HepG2 (cell line): Measurements from ENCODE around the gene SSC5D. TPM values are rescaled to one million over a fixed set of nuclear protein-coding genes. Genes with fewer than 3 reads are reported as not detected.
A peak's percentile ranks its signal among the peaks of the same experiment; 100 is the strongest.

Experiments used
- ATF1 ChIP-seq: IDR thresholded peaks from 2 replicates; pipeline ENCODE4 v1.6.1; 2016; ENCODE audit warnings: mild to moderate bottlenecking, control low read depth
- EEA1 ChIP-seq: sonication (generic); formaldehyde crosslinking; IDR thresholded peaks from 2 replicates; pipeline ENCODE4 v1.5.1; 2020; ENCODE audit warnings: mild to moderate bottlenecking, missing genetic modification reagents, borderline replicate concordance
- EZH2 ChIP-seq: conservative IDR thresholded peaks from 2 replicates; pipeline ENCODE4 v1.6.1; 2012; ENCODE audit warnings: mild to moderate bottlenecking, low read depth, low read length, moderate library complexity
- FOXC1 ChIP-seq: sonication (generic); formaldehyde crosslinking; IDR thresholded peaks from 2 replicates; pipeline ENCODE4 v1.8.0; 2022; ENCODE audit warnings: mild to moderate bottlenecking, missing genetic modification reagents, borderline replicate concordance
- HDAC6 ChIP-seq: fragments of 200-600 bp; sonication (generic); IDR thresholded peaks from 2 replicates; pipeline ENCODE4 v1.7.0; 2017; ENCODE audit warnings: mild to moderate bottlenecking, antibody characterized with exemption, low read length, low read depth
- IKZF4 ChIP-seq: sonication (generic); formaldehyde crosslinking; IDR thresholded peaks from 2 replicates; pipeline ENCODE4 v1.5.1; 2020; ENCODE audit warnings: borderline replicate concordance, mild to moderate bottlenecking, low read depth, missing genetic modification reagents; ENCODE audit errors: not compliant biosample characterization
- JUN ChIP-seq: sonication (generic); formaldehyde crosslinking; IDR thresholded peaks from 2 replicates; pipeline ENCODE4 v1.4.0; 2020; ENCODE audit warnings: mild to moderate bottlenecking, missing genetic modification reagents
- SIN3A ChIP-seq: IDR thresholded peaks from 2 replicates; pipeline ENCODE4 v1.6.1; 2011; ENCODE audit warnings: low read depth, mild to moderate bottlenecking, control low read depth, low read length, borderline replicate concordance
- SMAD9 ChIP-seq: sonication (generic); formaldehyde crosslinking; IDR thresholded peaks from 2 replicates; pipeline ENCODE4 v1.5.1; 2020; ENCODE audit warnings: mild to moderate bottlenecking, missing genetic modification reagents
- SRSF4 ChIP-seq: fragments of 200-400 bp; formaldehyde crosslinking; IDR thresholded peaks from one replicate; pipeline ENCODE4 v1.6.1; 2018; ENCODE audit warnings: mild to moderate bottlenecking, low read depth, low read length, moderate library complexity; ENCODE audit not compliant: poor library complexity, severe bottlenecking
- ZNF234 ChIP-seq: sonication (generic); formaldehyde crosslinking; conservative IDR thresholded peaks from 2 replicates; pipeline ENCODE4 v1.5.1; 2020; ENCODE audit warnings: mild to moderate bottlenecking, missing genetic modification reagents
- ZNF326 ChIP-seq: sonication (generic); formaldehyde crosslinking; IDR thresholded peaks from 2 replicates; pipeline ENCODE4 v1.4.0; 2020; ENCODE audit warnings: missing genetic modification reagents, borderline replicate concordance
- ZNF496 ChIP-seq: sonication (generic); formaldehyde crosslinking; IDR thresholded peaks from 2 replicates; pipeline ENCODE4 v1.8.1; 2023; ENCODE audit warnings: mild to moderate bottlenecking, moderate library complexity, missing genetic modification reagents; ENCODE audit not compliant: insufficient replicate concordance
- ZNF546 ChIP-seq: sonication (generic); formaldehyde crosslinking; conservative IDR thresholded peaks from 2 replicates; pipeline ENCODE4 v1.8.1; 2023; ENCODE audit warnings: mild to moderate bottlenecking, missing genetic modification reagents
- ZNF703 ChIP-seq: sonication (generic); formaldehyde crosslinking; IDR thresholded peaks from 2 replicates; pipeline ENCODE4 v1.5.1; 2020; ENCODE audit warnings: missing genetic modification reagents, mild to moderate bottlenecking, moderate library complexity, borderline replicate concordance
- ZNF781 ChIP-seq: sonication (generic); formaldehyde crosslinking; IDR thresholded peaks from 2 replicates; pipeline ENCODE4 v1.5.1; 2020; ENCODE audit warnings: borderline replicate concordance, mild to moderate bottlenecking, missing genetic modification reagents; ENCODE audit errors: not compliant biosample characterization
- ZZZ3 ChIP-seq: sonication (generic); formaldehyde crosslinking; IDR thresholded peaks from 2 replicates; pipeline ENCODE4 v1.4.0; 2020; ENCODE audit warnings: missing genetic modification reagents, mild to moderate bottlenecking, borderline replicate concordance
- polyA plus RNA-seq, 8 experiments: library from polyadenylated mRNA; depleted of rRNA in 3 of 8; stranded (reverse) in 7 of 8; unstranded in 1 of 8; fragments of >200 nt; fragmentation: Illumina TruSeq in 4 of 8; extraction: Trizol in 4 of 8; gene quantifications; 2 replicates each; pipeline versions ENCODE4 v1.2.1 to v1.2.3, GENCODE V29; 2011 to 2016; ENCODE audit warnings: low read depth in 4 of 8, missing spikeins in 1 of 8, mixed read lengths in 1 of 8; ENCODE audit not compliant: insufficient read depth in 1 of 8
- total RNA-seq, 5 experiments: library from RNA; depleted of rRNA; stranded (reverse); fragments of >200 nt; fragmentation: Illumina TruSeq; extraction: Trizol; gene quantifications; 2 replicates each; pipeline ENCODE4 v1.2.3, GENCODE V29; 2016; ENCODE audit warnings: low read depth in 1 of 5
- TF ChIP-seq, protein P1 (sequence below): sonication (generic); formaldehyde crosslinking; IDR thresholded peaks from 2 replicates; pipeline ENCODE4 v1.8.1; 2023; ENCODE audit warnings: mild to moderate bottlenecking, missing genetic modification reagents
- TF ChIP-seq, protein P2 (sequence below): sonication (generic); formaldehyde crosslinking; IDR thresholded peaks from 2 replicates; pipeline ENCODE4 v1.5.1; 2020; ENCODE audit warnings: missing genetic modification reagents, mild to moderate bottlenecking, borderline replicate concordance
- TF ChIP-seq, protein P3 (sequence below): sonication (generic); formaldehyde crosslinking; IDR thresholded peaks from 2 replicates; pipeline ENCODE4 v1.5.0; 2020; ENCODE audit warnings: missing genetic modification reagents
- TF ChIP-seq, protein P4 (sequence below): sonication (generic); formaldehyde crosslinking; IDR thresholded peaks from 2 replicates; pipeline ENCODE4 v1.8.0; 2022; ENCODE audit warnings: low read depth, missing genetic modification reagents
- TF ChIP-seq, protein P5 (sequence below): sonication (generic); formaldehyde crosslinking; IDR thresholded peaks from 2 replicates; pipeline ENCODE4 v1.8.1; 2022; ENCODE audit warnings: mild to moderate bottlenecking, missing genetic modification reagents

SSC5D gene
- total and polyA plus RNA-seq, 2 of the 13 experiments (the other 11 are each of a cell fraction or from before 2014, with no cell fraction given) = not detected

DNA sequence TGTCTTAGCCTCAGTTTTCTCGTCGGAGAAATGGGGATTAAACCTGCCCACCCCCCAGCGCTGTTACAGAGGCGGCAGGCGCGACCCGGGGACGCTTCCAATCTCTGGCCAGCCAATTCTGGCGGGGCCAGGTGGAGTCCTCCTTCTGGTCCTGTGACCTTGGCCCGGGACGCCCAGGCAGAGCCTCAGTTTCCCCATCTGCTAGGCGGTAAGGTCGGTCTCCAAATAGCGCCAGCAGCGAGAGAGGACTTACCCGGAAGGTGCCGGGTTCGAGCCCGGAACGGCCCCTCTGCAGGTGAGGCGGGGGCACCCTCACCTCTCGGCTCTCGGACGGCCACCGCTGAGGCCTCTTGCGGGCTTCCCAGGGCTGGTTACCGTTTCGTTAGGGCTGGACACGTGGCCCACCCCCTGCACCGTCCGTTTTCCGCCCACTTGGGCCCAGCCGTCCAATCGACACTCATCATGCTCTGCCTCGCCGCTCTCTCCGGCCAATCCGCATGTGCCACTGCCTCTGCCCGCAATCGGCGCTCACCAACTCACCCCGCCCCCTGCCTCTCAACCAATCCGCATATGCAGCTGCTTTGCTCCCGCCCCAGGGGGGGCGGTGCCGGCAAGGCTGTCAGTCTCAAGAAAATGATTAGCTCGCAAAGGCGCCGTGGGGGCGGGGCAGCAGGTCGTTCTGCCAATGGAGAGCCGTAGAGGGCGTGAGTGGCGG is 26.8 kb upstream of the SSC5D start, which contains the start of gene ISOC2 (continued):
- TF ChIP-seq, protein P1, sequence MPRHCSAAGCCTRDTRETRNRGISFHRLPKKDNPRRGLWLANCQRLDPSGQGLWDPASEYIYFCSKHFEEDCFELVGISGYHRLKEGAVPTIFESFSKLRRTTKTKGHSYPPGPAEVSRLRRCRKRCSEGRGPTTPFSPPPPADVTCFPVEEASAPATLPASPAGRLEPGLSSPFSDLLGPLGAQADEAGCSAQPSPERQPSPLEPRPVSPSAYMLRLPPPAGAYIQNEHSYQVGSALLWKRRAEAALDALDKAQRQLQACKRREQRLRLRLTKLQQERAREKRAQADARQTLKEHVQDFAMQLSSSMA (CRISPR knock-in tag) = no peak; the same call in 1 of the 2 replicates
- no peak for TF ChIP-seq ZZZ3 (CRISPR knock-in tag)
- TF ChIP-seq EZH2 = no peak
- TF ChIP-seq ATF1 = peak; percentile 84
- peak; percentile 57; the same call in 1 of the 2 replicates for TF ChIP-seq ZNF234 (CRISPR knock-in tag)
- TF ChIP-seq JUN (CRISPR knock-in tag) = peak; percentile 15; the same call in 1 of the 2 replicates
- TF ChIP-seq, protein P2, sequence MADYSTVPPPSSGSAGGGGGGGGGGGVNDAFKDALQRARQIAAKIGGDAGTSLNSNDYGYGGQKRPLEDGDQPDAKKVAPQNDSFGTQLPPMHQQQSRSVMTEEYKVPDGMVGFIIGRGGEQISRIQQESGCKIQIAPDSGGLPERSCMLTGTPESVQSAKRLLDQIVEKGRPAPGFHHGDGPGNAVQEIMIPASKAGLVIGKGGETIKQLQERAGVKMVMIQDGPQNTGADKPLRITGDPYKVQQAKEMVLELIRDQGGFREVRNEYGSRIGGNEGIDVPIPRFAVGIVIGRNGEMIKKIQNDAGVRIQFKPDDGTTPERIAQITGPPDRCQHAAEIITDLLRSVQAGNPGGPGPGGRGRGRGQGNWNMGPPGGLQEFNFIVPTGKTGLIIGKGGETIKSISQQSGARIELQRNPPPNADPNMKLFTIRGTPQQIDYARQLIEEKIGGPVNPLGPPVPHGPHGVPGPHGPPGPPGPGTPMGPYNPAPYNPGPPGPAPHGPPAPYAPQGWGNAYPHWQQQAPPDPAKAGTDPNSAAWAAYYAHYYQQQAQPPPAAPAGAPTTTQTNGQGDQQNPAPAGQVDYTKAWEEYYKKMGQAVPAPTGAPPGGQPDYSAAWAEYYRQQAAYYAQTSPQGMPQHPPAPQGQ = no peak
- TF ChIP-seq, protein P3, sequence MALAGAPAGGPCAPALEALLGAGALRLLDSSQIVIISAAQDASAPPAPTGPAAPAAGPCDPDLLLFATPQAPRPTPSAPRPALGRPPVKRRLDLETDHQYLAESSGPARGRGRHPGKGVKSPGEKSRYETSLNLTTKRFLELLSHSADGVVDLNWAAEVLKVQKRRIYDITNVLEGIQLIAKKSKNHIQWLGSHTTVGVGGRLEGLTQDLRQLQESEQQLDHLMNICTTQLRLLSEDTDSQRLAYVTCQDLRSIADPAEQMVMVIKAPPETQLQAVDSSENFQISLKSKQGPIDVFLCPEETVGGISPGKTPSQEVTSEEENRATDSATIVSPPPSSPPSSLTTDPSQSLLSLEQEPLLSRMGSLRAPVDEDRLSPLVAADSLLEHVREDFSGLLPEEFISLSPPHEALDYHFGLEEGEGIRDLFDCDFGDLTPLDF (CRISPR knock-in tag) = no peak
- TF ChIP-seq ZNF703 (CRISPR knock-in tag) = no peak
- TF ChIP-seq ZNF546 (CRISPR knock-in tag) = peak; percentile 46; the same call in 1 of the 2 replicates
- no peak for TF ChIP-seq SRSF4
- TF ChIP-seq, protein P4, sequence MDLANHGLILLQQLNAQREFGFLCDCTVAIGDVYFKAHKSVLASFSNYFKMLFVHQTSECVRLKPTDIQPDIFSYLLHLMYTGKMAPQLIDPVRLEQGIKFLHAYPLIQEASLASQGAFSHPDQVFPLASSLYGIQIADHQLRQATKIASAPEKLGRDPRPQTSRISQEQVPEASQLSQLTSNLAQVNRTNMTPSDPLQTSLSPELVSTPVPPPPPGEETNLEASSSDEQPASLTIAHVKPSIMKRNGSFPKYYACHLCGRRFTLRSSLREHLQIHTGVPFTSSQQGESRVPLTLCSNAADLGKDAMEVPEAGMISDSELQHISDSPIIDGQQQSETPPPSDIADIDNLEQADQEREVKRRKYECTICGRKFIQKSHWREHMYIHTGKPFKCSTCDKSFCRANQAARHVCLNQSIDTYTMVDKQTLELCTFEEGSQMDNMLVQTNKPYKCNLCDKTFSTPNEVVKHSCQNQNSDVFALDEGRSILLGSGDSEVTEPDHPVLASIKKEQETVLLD (CRISPR knock-in tag) = 0 out of 2 replicates have a peak, but pooled peaks have one; percentile 35
- peak; percentile 9 for TF ChIP-seq IKZF4 (CRISPR knock-in tag)
- no peak for TF ChIP-seq SIN3A
- no peak for TF ChIP-seq EEA1 (CRISPR knock-in tag)
- TF ChIP-seq HDAC6 = no peak; the same call in 1 of the 2 replicates
- TF ChIP-seq, protein P5, sequence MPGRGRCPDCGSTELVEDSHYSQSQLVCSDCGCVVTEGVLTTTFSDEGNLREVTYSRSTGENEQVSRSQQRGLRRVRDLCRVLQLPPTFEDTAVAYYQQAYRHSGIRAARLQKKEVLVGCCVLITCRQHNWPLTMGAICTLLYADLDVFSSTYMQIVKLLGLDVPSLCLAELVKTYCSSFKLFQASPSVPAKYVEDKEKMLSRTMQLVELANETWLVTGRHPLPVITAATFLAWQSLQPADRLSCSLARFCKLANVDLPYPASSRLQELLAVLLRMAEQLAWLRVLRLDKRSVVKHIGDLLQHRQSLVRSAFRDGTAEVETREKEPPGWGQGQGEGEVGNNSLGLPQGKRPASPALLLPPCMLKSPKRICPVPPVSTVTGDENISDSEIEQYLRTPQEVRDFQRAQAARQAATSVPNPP (CRISPR knock-in tag) = no peak
- TF ChIP-seq ZNF781 = peak; percentile 29
- TF ChIP-seq ZNF496 (CRISPR knock-in tag) = no peak
- TF ChIP-seq ZNF326 (CRISPR knock-in tag) = no peak
- TF ChIP-seq FOXC1 (CRISPR knock-in tag) = no peak
- 0 out of 2 replicates have a peak, but pooled peaks have one; percentile 22 for TF ChIP-seq SMAD9 (CRISPR knock-in tag)
